MCF 10A (cell line): ENCODE data around the gene CP. TPM values are rescaled to one million over a fixed set of nuclear protein-coding genes. Genes with fewer than 3 reads are reported as not detected.
A peak's percentile ranks its signal among the peaks of the same experiment; 100 is the strongest.

ENCODE experiments used
- BruUV-seq: library from RNA; stranded (reverse); fragments of 400-500 nt; replicated peaks from 2 replicates; lab custom pipeline; 2021; lab: Mats Ljungman, UMichigan
- CTCF ChIA-PET: fragments of 300-600 bp; sonication (Branson Sonifier 250); formaldehyde crosslinking; extraction: SDS; loops from one replicate; lab custom pipeline; 2021; ENCODE audit warnings: antibody characterized with exemption, inconsistent platforms; lab: Yijun Ruan, JAX
- POLR2A ChIA-PET: fragments of 300-600, 350-650 bp; sonication (Branson Sonifier 250); formaldehyde crosslinking; extraction: SDS; loops from one replicate; lab custom pipeline; 2020; ENCODE audit warnings: antibody characterized with exemption, inconsistent platforms; lab: Yijun Ruan, JAX
- DNase-seq: peaks from one replicate; pipeline ENCODE4 v3.0.0-alpha.2; 2018; ENCODE audit not compliant: unreplicated experiment
- H3K27ac Mint-ChIP-seq: one replicate; pipeline ENCODE4 v1.8.0; 2022; ENCODE audit warnings: mild to moderate bottlenecking, low read depth, mixed read lengths; ENCODE audit not compliant: unreplicated experiment
- H3K27me3 Mint-ChIP-seq: one replicate; pipeline ENCODE4 v1.8.0; 2022; ENCODE audit warnings: mixed read lengths; ENCODE audit not compliant: insufficient read depth, unreplicated experiment
- H3K36me3 Mint-ChIP-seq: one replicate; pipeline ENCODE4 v1.8.0; 2022; ENCODE audit warnings: mild to moderate bottlenecking, moderate library complexity, mixed read lengths; ENCODE audit not compliant: insufficient read depth, unreplicated experiment
- H3K4me1 Mint-ChIP-seq: one replicate; pipeline ENCODE4 v1.8.0; 2022; ENCODE audit warnings: mixed read lengths; ENCODE audit not compliant: insufficient read depth, unreplicated experiment
- H3K4me3 Mint-ChIP-seq: one replicate; pipeline ENCODE4 v1.8.0; 2022; ENCODE audit warnings: mild to moderate bottlenecking, moderate library complexity, mixed read lengths; ENCODE audit not compliant: unreplicated experiment
- H3K9me3 Mint-ChIP-seq: one replicate; pipeline ENCODE4 v1.8.0; 2022; ENCODE audit warnings: mixed read lengths; ENCODE audit not compliant: unreplicated experiment
- intact Hi-C: fragments of 100-400 bp; cut with micrococcal nuclease; formaldehyde crosslinking; loops from 2 replicates; pipeline ENCODE4 v1.14.1; 2022
- total RNA-seq: library from RNA; stranded (reverse); gene quantifications from 2 replicates; pipeline ENCODE4 v1.2.3, GENCODE V29; 2022
- TF ChIP-seq, protein P1 (sequence below): fragments of 200-600 bp; IDR thresholded peaks from one replicate; pipeline ENCODE4 v1.8.0; 2022; ENCODE audit warnings: antibody characterized with exemption, mild to moderate bottlenecking; ENCODE audit not compliant: unreplicated experiment

The CP gene
- total RNA-seq, 1 experiment from 2014 or later: not detected

DNA sequence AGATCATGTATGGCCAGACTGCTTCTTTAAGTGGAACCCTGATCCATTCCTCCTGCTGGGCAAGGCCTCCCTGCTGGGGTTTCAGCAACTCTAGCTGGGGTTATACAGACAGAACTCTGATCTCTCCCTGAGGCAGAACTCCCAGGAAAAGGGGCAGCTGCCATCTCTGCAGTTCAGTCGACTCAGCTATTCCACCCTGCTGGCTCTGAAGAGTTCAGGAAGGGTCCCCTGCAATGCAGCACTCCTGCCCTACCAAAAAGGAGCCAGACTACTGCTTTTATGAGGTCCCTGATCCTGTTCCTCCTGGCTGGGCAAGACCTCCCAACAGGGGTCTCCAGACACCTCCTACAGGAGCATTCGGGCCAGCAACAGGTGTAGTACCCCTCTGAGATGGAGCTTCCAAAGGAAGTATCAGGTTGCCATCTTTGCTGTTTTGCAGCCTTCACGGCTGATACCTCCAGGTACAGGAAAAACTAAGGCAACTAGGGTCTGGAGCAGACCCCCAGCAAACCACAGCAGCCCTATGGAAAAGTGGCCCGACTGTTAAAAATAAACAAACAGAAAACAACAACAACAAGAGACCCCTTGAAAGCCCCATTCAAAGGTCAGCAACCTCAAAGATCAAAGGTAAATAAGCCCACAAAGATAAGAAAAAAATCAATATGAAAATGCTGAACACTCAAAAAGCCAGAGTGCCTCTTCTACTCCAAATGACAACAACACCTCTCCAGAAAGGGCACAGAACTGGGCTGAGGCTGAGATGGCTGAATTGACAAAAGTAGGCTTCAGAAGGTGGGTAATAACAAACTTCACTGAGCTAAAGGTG lies 14.2 kb upstream of the CP start:
- POLR2A ChIA-PET: interaction anchor here (1.1 to 3.4 kb wide), 2 partner anchors 10 to 12 kb away, joined by 3 to 19 read pairs; no protein-coding TSS in a partner anchor
- H3K4me3 Mint-ChIP-seq: no peak overlapping the region

DNA sequence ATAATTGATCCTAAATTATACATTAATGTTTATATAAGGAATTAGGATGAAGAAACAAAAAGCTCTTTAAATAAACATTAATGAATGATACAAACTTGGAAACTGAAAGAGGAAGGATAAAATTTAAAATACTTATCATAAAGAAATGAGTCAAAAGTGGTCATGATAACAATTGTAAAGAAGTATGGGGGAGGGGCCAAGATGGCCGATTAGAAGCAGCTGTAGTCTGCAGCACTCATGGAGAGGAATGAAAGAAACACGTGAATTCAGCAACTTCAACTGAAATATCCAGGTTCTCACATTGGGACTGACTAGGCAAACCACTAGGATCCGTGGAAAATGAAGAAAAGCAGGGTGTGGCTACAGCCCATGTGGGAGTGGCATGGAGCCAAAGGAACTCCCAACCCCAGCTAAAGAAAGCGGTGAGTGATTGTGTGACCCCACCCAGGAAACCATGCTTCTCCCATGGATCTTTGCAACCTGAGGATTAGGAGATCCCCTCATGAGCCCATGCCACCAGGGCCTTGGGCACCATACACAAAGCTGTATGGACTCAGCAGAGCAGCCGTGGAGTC lies 13.1 kb upstream of the CP start:
- CTCF ChIA-PET: interaction anchor here (0.9 to 1.6 kb wide), 4 partner anchors 12 to 277 kb away, joined by 3 to 6 read pairs (median 6); no protein-coding TSS in a partner anchor
- BruUV-seq: no TSS peak
- H3K9me3 Mint-ChIP-seq: no peaks in the 10 kb centered on the region
- H3K4me1 Mint-ChIP-seq: peaks cover 14% of the 10 kb centered on the region
- intact Hi-C loops: no loop called here
- TF ChIP-seq, protein P1, sequence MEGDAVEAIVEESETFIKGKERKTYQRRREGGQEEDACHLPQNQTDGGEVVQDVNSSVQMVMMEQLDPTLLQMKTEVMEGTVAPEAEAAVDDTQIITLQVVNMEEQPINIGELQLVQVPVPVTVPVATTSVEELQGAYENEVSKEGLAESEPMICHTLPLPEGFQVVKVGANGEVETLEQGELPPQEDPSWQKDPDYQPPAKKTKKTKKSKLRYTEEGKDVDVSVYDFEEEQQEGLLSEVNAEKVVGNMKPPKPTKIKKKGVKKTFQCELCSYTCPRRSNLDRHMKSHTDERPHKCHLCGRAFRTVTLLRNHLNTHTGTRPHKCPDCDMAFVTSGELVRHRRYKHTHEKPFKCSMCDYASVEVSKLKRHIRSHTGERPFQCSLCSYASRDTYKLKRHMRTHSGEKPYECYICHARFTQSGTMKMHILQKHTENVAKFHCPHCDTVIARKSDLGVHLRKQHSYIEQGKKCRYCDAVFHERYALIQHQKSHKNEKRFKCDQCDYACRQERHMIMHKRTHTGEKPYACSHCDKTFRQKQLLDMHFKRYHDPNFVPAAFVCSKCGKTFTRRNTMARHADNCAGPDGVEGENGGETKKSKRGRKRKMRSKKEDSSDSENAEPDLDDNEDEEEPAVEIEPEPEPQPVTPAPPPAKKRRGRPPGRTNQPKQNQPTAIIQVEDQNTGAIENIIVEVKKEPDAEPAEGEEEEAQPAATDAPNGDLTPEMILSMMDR: no peak
- POLR2A ChIA-PET: interaction anchor here (0.7 to 3.4 kb wide), 4 partner anchors 11 to 122 kb away, joined by 3 to 19 read pairs (median 4); partner anchors contain the start of gene HPS3
- DNase-seq: peak; percentile 10
- H3K27ac Mint-ChIP-seq: peak overlapping the region; percentile 77
- no peaks in the 10 kb centered on the region for H3K36me3 Mint-ChIP-seq
- no peaks in the 10 kb centered on the region for H3K27me3 Mint-ChIP-seq
- H3K4me3 Mint-ChIP-seq: no peak overlapping the region

More for the DNA sequence above, 14.2 kb upstream of the CP start:
- TF ChIP-seq, protein P1: no peak
- intact Hi-C loops: no loop called here
- Mint-ChIP-seq H3K27ac (no peak overlapping the region), H3K4me1 (peaks cover 14% of the 10 kb centered on the region), H3K27me3 (no peaks in the 10 kb centered on the region), H3K9me3 (no peaks in the 10 kb centered on the region), H3K36me3 (no peaks in the 10 kb centered on the region)
- CTCF ChIA-PET: interaction anchor here (0.6 to 1.6 kb wide), 3 partner anchors 9 to 115 kb away, joined by 4 to 6 read pairs (median 5); no protein-coding TSS in a partner anchor
- DNase-seq: no peak
- BruUV-seq: no TSS peak

DNA sequence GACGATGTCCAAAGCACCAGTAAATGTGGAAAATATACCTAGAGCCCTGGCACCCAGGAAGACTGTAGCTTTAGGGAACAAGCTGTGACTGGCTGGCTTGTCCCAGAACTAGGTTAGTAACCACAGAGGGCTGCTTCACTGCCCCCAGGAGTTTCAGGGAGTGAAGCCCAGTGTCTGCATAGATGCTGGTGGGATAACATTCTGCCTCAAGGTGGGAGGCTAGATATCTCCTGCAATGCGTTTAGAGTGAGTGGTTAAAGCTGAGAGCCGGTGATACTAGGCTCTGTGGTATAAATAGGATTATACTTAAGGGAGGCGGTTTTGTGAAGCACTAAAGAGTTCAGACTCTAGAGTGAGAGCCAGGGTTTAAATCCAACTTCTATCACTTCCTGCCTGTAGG lies 11.7 kb upstream of the CP start:
- intact Hi-C loops: no loop called here
- no peak for DNase-seq
- POLR2A ChIA-PET: no interaction called here

More for the DNA sequence above, 11.7 kb upstream of the CP start:
- peaks cover 14% of the 10 kb centered on the region for H3K4me1 Mint-ChIP-seq
- CTCF ChIA-PET: interaction anchor here (0.7 to 1.6 kb wide), 2 partner anchors 39 to 56 kb away, joined by 3 to 6 read pairs; no protein-coding TSS in a partner anchor
- no peak overlapping the region for H3K4me3 Mint-ChIP-seq
- H3K36me3 Mint-ChIP-seq: no peaks in the 10 kb centered on the region
- H3K27me3 Mint-ChIP-seq: no peaks in the 10 kb centered on the region
- TF ChIP-seq, protein P1: no peak
- H3K9me3 Mint-ChIP-seq: no peaks in the 10 kb centered on the region
- no TSS peak for BruUV-seq
- H3K27ac Mint-ChIP-seq: no peak overlapping the region
